Liver (tissue), 3 donors: ENCODE data around the gene COMP.

Experiments used
- CTCF ChIP-seq: fragments of 150-350 bp; IDR thresholded peaks from 2 replicates; pipeline ENCODE4 v1.5.1; 2017; ENCODE audit warnings: improper control_type of control experiment, low read depth, low read length; ENCODE audit not compliant: missing input control
- EGR1 ChIP-seq, 2 donors: IDR thresholded peaks; 2 replicates each; pipeline ENCODE4 v1.6.1; 2016 to 2018; ENCODE audit warnings: antibody characterized with exemption in 2 of 2, low read depth in 2 of 2
- GABPA ChIP-seq, 2 donors: IDR thresholded peaks in 1 of 2; conservative IDR thresholded peaks in 1 of 2; 2 replicates each; pipeline ENCODE4 v1.6.1; 2016; ENCODE audit warnings: antibody characterized with exemption in 2 of 2, mild to moderate bottlenecking in 1 of 2, moderate library complexity in 1 of 2
- JUND ChIP-seq, 2 donors: IDR thresholded peaks; 2 replicates each; pipeline ENCODE4 v1.6.1; 2016; ENCODE audit warnings: antibody characterized with exemption in 2 of 2
- RAD21 ChIP-seq, 2 donors: IDR thresholded peaks; 2 replicates each; pipeline ENCODE4 v1.6.1; 2016; ENCODE audit warnings: antibody characterized with exemption in 2 of 2, mild to moderate bottlenecking in 2 of 2
- RXRA ChIP-seq, 2 donors: IDR thresholded peaks; 2 replicates each; pipeline ENCODE4 v1.6.1; 2017 to 2018; ENCODE audit warnings: antibody characterized with exemption in 2 of 2, mild to moderate bottlenecking in 1 of 2
- SP1 ChIP-seq: IDR thresholded peaks from 2 replicates; pipeline ENCODE4 v1.6.1; 2018; ENCODE audit warnings: antibody characterized with exemption, mild to moderate bottlenecking
- TAF1 ChIP-seq: conservative IDR thresholded peaks from 2 replicates; pipeline ENCODE4 v1.6.1; 2016; ENCODE audit warnings: antibody characterized with exemption, mild to moderate bottlenecking
- YY1 ChIP-seq: IDR thresholded peaks from 2 replicates; pipeline ENCODE4 v1.6.1; 2016; ENCODE audit warnings: antibody characterized with exemption, mild to moderate bottlenecking
- TF ChIP-seq, protein P1 (sequence below): IDR thresholded peaks from 2 replicates; pipeline ENCODE4 v1.6.1; 2016; ENCODE audit warnings: antibody characterized with exemption
- TF ChIP-seq, protein P2 (sequence below): IDR thresholded peaks from 2 replicates; pipeline ENCODE4 v1.6.1; 2016; ENCODE audit warnings: antibody characterized with exemption, mild to moderate bottlenecking
- TF ChIP-seq, protein P3 (sequence below): IDR thresholded peaks from 2 replicates; pipeline ENCODE4 v1.6.1; 2016; ENCODE audit warnings: antibody characterized with exemption
- donor health status: healthy.
- donor health status: healthy.

GRCh38 chr19:18777301-18778075 is 13.6 kb downstream of the COMP start:
- TF ChIP-seq YY1 (no peak), CTCF (no peak), RXRA (IDR thresholded peaks at IDR 0.05) (no peak), GABPA (IDR thresholded peaks at IDR 0.05 in 1 of 2, conservative IDR thresholded peaks at IDR 0.05 in 1 of 2) (no peak), EGR1 (IDR thresholded peaks at IDR 0.05; ENCODE audit: low read depth in 2 of 2) (no peak), RAD21 (IDR thresholded peaks at IDR 0.05) (no peak), TAF1 (no peak), JUND (IDR thresholded peaks at IDR 0.05) (no peak), SP1 (no peak)
- TF ChIP-seq, protein P1, sequence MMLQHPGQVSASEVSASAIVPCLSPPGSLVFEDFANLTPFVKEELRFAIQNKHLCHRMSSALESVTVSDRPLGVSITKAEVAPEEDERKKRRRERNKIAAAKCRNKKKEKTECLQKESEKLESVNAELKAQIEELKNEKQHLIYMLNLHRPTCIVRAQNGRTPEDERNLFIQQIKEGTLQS: no peak
- TF ChIP-seq, protein P2, sequence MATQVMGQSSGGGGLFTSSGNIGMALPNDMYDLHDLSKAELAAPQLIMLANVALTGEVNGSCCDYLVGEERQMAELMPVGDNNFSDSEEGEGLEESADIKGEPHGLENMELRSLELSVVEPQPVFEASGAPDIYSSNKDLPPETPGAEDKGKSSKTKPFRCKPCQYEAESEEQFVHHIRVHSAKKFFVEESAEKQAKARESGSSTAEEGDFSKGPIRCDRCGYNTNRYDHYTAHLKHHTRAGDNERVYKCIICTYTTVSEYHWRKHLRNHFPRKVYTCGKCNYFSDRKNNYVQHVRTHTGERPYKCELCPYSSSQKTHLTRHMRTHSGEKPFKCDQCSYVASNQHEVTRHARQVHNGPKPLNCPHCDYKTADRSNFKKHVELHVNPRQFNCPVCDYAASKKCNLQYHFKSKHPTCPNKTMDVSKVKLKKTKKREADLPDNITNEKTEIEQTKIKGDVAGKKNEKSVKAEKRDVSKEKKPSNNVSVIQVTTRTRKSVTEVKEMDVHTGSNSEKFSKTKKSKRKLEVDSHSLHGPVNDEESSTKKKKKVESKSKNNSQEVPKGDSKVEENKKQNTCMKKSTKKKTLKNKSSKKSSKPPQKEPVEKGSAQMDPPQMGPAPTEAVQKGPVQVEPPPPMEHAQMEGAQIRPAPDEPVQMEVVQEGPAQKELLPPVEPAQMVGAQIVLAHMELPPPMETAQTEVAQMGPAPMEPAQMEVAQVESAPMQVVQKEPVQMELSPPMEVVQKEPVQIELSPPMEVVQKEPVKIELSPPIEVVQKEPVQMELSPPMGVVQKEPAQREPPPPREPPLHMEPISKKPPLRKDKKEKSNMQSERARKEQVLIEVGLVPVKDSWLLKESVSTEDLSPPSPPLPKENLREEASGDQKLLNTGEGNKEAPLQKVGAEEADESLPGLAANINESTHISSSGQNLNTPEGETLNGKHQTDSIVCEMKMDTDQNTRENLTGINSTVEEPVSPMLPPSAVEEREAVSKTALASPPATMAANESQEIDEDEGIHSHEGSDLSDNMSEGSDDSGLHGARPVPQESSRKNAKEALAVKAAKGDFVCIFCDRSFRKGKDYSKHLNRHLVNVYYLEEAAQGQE: no peak
- TF ChIP-seq, protein P3, sequence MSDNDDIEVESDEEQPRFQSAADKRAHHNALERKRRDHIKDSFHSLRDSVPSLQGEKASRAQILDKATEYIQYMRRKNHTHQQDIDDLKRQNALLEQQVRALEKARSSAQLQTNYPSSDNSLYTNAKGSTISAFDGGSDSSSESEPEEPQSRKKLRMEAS: no peak
